Nephron (organoid): ENCODE data around the gene GALNT2.

Source experiments
- H3K27ac Mint-ChIP-seq, 3 experiments: 2 replicates each; pipeline ENCODE4 v1.8.0; 2020; ENCODE audit warnings: mixed read lengths in 3 of 3, mild to moderate bottlenecking in 2 of 3, moderate library complexity in 1 of 3
- H3K27me3 Mint-ChIP-seq: 2 replicates; pipeline ENCODE4 v1.8.0; 2021; ENCODE audit warnings: low read depth, mild to moderate bottlenecking, moderate library complexity, mixed read lengths
- H3K36me3 Mint-ChIP-seq: 2 replicates; pipeline ENCODE4 v1.8.0; 2020; ENCODE audit warnings: low read depth, mixed read lengths
- H3K4me1 Mint-ChIP-seq: 2 replicates; pipeline ENCODE4 v1.8.0; 2020; ENCODE audit warnings: mixed read lengths
- H3K4me3 Mint-ChIP-seq, 3 experiments: 2 replicates each; pipeline ENCODE4 v1.8.0; 2020; ENCODE audit warnings: mild to moderate bottlenecking in 3 of 3, mixed read lengths in 3 of 3, moderate library complexity in 2 of 3
- H3K9me3 Mint-ChIP-seq: 2 replicates; pipeline ENCODE4 v1.8.0; 2020; ENCODE audit warnings: mixed read lengths
- CTCF ChIP-seq, 3 experiments: fragments of 200-600 bp; sonication (generic); IDR thresholded peaks; one replicate each; pipeline ENCODE4 v1.5.0; 2021; ENCODE audit warnings: antibody characterized with exemption in 3 of 3; ENCODE audit not compliant: unreplicated experiment in 3 of 3

The GALNT2 gene

GRCh38 chr1:230295367-230295766 lies 228.3 kb downstream of the GALNT2 start:
- Mint-ChIP-seq H3K9me3 (peaks cover 3% of the 10 kb centered on the region), H3K27me3 (peaks cover 57% of the 10 kb centered on the region), H3K4me1 (peaks cover 12% of the 10 kb centered on the region), H3K27ac (no peak overlapping the region), H3K4me3 (no peak overlapping the region), H3K36me3 (no peaks in the 10 kb centered on the region)
- TF ChIP-seq CTCF (IDR thresholded peaks at IDR 0.05; ENCODE audit: unreplicated experiment in 3 of 3) = no peak

- Mint-ChIP-seq H3K4me1 (peaks cover 14% of the 10 kb centered on the region), H3K27ac (no peak overlapping the region), H3K9me3 (peaks cover 3% of the 10 kb centered on the region), H3K36me3 (no peaks in the 10 kb centered on the region), H3K4me3 (no peak overlapping the region), H3K27me3 (peaks cover 35% of the 10 kb centered on the region)
- no peak for TF ChIP-seq CTCF (IDR thresholded peaks at IDR 0.05; ENCODE audit: unreplicated experiment in 3 of 3)
Observed at GRCh38 chr1:230299191-230300006, 232.4 kb downstream of the GALNT2 start.

- peaks cover 3% of the 10 kb centered on the region for H3K9me3 Mint-ChIP-seq
- peaks cover 27% of the 10 kb centered on the region for H3K27me3 Mint-ChIP-seq
- no peak overlapping the region for H3K27ac Mint-ChIP-seq
- no peak overlapping the region for H3K4me3 Mint-ChIP-seq
- no peaks in the 10 kb centered on the region for H3K36me3 Mint-ChIP-seq
- peaks cover 20% of the 10 kb centered on the region for H3K4me1 Mint-ChIP-seq
- TF ChIP-seq CTCF (IDR thresholded peaks at IDR 0.05; ENCODE audit: unreplicated experiment in 3 of 3) = no peak
Observed at GRCh38 chr1:230300322-230301301, 233.6 kb downstream of the GALNT2 start.

GRCh38 chr1:230301322-230301721 lies 234.3 kb downstream of the GALNT2 start:
- Mint-ChIP-seq H3K27me3 (peaks cover 20% of the 10 kb centered on the region), H3K36me3 (no peaks in the 10 kb centered on the region), H3K4me1 (peaks cover 20% of the 10 kb centered on the region), H3K9me3 (peaks cover 3% of the 10 kb centered on the region), H3K4me3 (no peak overlapping the region), H3K27ac (no peak overlapping the region)
- TF ChIP-seq CTCF (IDR thresholded peaks at IDR 0.05; ENCODE audit: unreplicated experiment in 3 of 3) = no peak

- Mint-ChIP-seq H3K4me3 (no peak overlapping the region), H3K27me3 (peaks cover 19% of the 10 kb centered on the region), H3K9me3 (peaks cover 3% of the 10 kb centered on the region), H3K27ac (no peak overlapping the region), H3K4me1 (peaks cover 21% of the 10 kb centered on the region), H3K36me3 (no peaks in the 10 kb centered on the region)
- no peak for TF ChIP-seq CTCF (IDR thresholded peaks at IDR 0.05; ENCODE audit: unreplicated experiment in 3 of 3)
Observed at GRCh38 chr1:230301822-230302221, 234.8 kb downstream of the GALNT2 start.
